GM18951 (cell line): ENCODE measurements around the gene STK36.

Experiments used
- POLR2A ChIP-seq: IDR thresholded peaks from 4 replicates; pipeline ENCODE4 v1.6.1; 2011; ENCODE audit warnings: mild to moderate bottlenecking; ENCODE audit not compliant: insufficient read length, insufficient read depth; ENCODE audit errors: extremely low read depth
- in situ Hi-C: fragments of 300-500 bp; cut with MboI; formaldehyde crosslinking; loops from one replicate; pipeline ENCODE4 v1.12.0; 2022; ENCODE audit warnings: low sequenced_read_pairs, mixed read lengths, inconsistent platforms; ENCODE audit not compliant: unreplicated experiment

STK36 gene

DNA sequence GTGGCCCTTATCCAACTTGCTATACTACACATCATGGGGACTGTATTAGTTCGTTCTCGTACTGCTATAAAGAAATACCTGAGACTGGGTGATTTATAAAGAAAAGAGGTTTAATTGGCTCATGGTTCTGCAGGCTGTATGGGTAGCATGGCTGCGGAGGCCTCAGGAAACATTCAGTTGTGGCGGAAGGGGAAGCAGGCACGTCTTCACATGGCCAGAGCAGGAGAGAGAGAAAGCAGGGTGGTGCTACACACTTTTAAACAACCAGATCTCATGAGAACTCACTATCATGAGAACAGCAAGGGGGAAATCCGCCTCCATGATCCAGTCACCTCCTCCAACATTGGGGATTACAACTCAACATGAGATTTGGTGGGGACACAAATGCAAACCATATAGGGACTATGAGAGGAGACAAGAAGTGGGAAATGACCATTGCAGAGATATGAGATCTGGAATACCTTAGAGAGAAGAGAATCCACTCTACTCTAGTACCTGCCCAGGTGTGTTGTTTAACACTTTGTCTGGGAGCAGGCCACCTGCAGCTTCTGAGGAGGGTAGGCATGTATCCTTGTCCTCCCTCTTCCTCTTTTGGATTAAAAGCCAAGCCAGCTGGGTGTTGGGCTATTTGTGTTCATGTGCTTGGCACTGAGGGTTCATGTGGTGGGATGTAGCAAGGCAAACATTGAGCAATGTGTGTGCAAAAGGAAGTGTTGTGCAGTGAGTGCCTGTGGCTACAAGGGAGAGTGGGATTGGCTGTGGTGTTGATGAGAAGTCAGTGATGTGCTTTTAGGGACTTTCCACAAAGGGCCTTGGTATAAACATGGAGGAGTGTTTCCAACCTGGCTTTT, 61.5 kb downstream of the STK36 start:
- in situ Hi-C loops: no loop called here
- TF ChIP-seq POLR2A: no peak

DNA sequence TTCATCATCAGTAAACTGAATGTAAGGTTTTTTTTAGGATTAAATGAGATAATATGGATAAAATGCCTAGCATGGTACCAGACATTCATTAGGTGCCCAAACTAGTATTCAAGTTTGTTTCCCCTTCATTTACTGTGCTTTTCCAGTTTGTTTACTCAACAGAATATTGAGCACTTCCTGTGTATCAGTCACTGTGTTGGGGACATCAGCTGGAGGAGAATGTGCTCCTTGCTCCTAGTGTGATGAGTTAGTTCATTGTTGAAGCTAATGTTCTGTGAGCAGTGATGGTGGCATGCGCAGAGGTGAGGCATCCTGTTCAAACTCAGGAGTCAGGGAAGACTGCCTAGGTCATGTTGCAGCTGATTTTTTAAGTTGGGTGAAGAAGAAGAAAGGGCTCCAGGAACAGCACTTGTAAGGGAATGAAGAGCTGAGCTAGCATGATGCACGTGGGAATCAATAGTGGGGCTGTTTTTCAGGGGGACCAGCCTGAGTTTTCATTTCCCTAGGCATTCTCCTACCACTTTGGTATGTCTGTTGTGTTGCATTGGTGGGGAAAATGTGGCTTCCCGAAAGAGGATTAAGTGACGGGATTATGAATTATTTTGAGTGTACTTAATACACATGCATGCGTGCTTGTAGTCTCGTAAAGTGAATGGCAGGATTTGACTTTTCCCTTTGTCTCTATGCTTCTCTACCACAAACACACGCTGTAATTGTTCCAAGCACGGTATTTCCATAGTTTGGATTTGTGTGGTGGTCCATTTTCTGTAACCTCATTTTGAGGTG, 62.5 kb downstream of the STK36 start:
- in situ Hi-C loops: no loop called here
- TF ChIP-seq POLR2A: no peak

DNA sequence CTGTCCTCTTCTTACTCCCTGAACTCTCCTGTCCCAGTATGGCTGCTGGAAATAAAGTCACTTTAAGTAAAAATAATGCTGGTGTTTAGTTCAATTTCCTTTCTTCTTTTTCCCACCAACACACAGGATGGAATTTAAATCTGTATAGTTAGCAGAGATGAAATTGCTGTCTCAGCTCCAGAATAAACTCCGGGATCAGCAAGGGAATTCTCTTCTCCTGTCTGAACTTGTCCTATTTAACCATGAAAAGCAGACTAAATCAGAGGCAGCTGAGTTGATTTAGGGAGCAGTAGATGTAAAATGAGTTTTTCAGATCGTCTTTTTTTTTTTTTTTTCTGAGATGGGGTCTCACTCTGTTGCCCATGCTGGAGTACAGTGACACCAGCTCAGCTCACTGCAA, 64.6 kb downstream of the STK36 start:
- TF ChIP-seq POLR2A: no peak

DNA sequence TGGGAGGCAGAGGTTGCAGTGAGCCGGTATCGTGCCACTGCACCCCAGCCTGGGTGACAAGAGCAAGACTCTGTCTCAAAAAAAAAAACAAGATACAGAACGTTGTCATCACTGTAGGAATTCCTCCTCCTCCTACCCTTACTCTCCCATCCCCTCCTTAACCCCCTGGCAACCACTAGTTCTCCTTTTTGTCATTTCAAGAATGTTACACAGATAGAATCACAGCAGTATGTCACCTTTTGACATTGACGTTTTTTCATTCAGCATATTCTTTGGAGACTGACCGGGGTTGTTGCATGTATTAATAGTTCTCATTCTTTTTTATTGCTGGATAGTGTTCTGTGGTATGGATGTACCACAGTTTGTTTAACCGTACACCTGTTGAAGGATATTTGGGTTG, 71.2 kb downstream of the STK36 start:
- no peak for TF ChIP-seq POLR2A
- in situ Hi-C loops: no loop called here

More for the DNA sequence above, 64.6 kb downstream of the STK36 start:
- in situ Hi-C loops: no loop called here

DNA sequence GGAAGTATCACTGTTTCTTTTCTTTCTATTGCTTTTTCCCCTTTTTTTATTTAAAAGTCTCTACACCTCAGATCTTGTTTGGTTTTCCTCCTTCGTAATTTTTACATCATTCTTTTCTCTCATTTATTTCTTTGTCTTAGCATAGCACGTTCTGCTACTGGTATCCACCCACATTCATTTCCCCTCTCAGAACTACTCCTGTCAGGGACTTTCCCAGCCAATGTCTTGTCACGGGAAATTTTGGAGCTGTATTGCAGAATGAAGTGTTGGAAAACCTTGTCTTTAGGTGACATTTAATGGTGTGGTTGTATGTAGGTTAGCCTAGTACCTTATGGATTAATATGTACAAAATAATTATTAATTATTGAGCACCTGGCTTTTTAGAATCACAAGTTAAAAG, 72.7 kb downstream of the STK36 start:
- TF ChIP-seq POLR2A: no peak
- in situ Hi-C loops: no loop called here

DNA sequence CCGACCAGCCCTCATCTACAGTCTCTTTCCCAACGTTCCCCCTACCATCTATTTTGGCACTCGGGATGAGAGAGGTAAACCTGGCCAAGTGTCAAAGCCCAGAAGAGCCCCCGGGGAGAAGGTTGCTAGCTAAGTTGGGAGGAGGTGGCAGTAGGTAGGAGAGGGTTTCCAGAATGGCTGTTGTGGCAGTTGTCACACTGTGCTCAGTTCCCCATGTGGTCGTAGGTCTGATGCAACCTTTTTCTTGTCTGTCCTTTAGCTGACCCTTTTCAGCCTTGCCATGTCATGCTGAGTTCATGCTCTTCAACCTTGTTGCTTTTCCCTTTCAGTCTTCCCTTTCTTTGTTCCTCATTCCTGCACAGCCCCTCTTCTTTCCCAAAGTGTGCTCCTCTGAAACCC, 73.3 kb downstream of the STK36 start:
- in situ Hi-C loops: no loop called here
- TF ChIP-seq POLR2A: no peak

DNA sequence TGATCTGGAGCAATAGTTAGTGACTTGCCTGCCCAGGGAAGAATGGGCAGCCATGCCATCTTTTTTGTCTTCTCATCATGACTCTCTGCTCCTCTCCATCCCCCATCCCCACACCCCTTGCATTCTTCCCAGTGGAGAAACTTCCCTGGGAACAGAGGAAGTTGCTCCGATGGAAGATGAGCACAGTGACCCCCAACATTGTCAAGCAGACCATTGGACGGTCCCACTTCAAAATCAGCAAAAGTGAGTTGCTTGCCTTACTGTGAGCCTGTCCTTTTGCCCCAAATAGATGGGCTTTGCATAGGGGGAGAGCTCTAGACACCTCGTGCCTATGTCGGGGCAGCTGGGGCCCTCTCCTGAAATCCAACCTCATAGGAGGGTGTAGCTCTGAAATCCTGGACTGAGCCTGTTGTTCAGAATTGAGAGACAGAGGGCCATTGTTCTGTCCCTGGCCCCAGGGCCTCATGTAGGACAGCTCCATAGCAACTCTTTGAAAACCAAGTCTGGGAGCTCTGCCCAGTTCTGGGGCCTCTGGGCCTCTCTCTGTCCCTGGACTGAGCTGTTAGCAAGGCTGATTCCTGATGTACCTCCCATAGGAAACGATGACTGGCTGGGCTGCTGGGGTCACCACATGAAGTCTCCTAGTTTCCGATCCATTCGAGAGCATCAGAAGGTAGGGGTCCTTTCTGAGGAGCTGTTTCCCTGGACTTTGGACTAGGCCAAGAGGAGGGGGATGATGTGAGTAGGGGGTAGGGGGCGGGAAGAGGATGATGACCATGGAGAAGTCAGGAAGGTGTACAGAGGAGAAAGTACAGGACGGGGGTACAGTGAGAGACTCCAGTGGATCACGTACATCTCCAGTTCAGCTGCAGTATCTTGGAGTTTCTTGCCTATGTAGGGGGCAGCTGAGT, 73.9 kb downstream of the STK36 start:
- in situ Hi-C loops: no loop called here
- no peak for TF ChIP-seq POLR2A

DNA sequence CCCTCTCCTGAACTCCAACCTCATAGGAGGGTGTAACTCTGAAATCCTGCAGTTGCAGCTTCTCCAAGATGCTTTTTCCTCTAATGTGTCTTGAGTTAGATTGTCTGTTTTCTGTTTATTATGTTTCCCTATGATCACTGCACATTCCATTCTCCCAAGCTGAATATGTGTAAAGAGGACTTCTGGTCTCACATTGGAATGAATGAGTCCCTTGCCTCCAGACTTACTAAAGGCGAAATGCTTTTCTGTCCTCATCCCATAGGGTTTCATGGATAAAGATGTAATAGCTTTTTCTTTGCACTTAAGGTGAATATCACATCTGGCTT, 74.5 kb downstream of the STK36 start:
- in situ Hi-C loops: no loop called here
- TF ChIP-seq POLR2A: no peak

DNA sequence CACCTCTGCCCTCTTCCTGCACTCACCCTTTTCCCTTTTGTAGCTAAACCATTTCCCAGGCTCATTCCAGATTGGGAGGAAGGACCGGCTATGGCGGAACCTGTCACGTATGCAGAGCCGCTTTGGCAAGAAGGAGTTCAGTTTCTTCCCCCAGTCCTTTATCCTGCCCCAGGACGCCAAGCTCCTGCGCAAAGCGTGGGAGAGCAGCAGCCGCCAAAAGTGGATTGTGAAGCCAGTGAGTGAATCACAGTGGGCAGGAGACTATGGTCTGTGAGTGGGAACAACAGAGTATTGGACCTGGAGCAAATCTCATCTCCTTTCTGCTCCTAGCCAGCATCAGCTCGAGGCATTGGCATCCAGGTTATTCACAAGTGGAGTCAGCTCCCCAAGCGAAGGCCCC, 75.1 kb downstream of the STK36 start:
- no peak for TF ChIP-seq POLR2A
- in situ Hi-C loops: no loop called here

DNA sequence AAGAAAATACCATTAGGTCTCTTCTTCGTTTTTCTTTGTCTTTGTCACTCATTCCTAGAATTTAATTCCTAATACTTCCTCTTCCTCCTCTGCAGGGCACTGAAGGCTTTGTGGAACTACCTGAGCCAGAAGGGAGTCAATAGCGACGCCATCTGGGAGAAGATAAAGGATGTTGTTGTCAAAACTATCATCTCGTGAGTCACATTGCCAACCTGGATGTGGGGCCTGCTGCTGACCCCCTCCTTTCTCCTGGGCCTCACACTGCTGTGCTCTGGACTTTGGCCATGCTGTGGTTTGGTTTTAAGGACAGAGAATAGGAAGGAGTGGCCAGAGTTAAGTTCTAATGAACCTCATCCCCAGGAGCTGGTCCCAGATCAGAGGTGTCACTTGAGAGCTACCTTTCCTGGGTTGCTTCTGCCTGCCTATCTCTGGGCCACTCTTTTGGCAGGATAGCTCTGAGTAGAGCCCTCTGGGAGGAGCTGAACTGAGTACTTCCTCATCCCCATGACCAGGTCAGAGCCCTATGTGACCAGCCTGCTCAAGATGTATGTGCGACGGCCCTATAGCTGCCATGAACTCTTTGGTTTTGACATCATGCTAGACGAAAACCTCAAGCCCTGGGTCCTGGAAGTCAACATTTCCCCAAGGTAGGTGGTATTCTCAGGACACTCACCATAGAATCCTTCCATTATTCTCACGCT, 77.0 kb downstream of the STK36 start:
- in situ Hi-C loops: no loop called here
- TF ChIP-seq POLR2A: no peak
